Loucy (cell line): ENCODE results near the gene MED14.

Experiments used
- CTCF ChIP-seq: fragments of 200-600 bp; sonication (generic); conservative IDR thresholded peaks from 2 replicates; pipeline ENCODE4 v1.5.1; 2014; ENCODE audit warnings: mild to moderate bottlenecking, antibody characterized with exemption, low read length
- EZH2phosphoT487 ChIP-seq: fragments of 200-600 bp; IDR thresholded peaks from 2 replicates; pipeline ENCODE4 v1.6.1; 2018; ENCODE audit warnings: antibody characterized with exemption, mild to moderate bottlenecking, moderate library complexity, borderline replicate concordance

GRCh38 chrX:40644176-40644575 is 91.2 kb downstream of the MED14 start:
- TF ChIP-seq CTCF: no peak
- no peak for TF ChIP-seq EZH2phosphoT487
